ENCODE measurements around the gene CLDN3. TPM values are rescaled to one million over a fixed set of nuclear protein-coding genes. Genes with fewer than 3 reads are reported as not detected.

CLDN3 gene
- not detected in 2 replicates for total RNA-seq

GRCh38 chr7:73770002-73770859 is at the start of gene CLDN3:
TSS of gene CLDN3 (minus strand) at chr7:73770270. CDS start at chr7:73770049, 221 bp downstream.

GRCh38 chr7:73738612-73739386 is 31.3 kb downstream of the CLDN3 start, which contains the start of gene ABHD11:
TSS of gene ABHD11 (minus strand) at chr7:73738802. CDS start at chr7:73738770, 32 bp downstream.

Other genes starting within 250 kb of the CLDN3 start
- 72.1 and 93.0 TPM in 2 replicates for gene BAZ1B, start 248.0 kb downstream of the CLDN3 start, total RNA-seq
- 20.6 and 26.0 TPM in 2 replicates for gene BCL7B, start 212.6 kb downstream of the CLDN3 start, total RNA-seq
- 80.7 and 93.0 TPM in 2 replicates for gene TBL2, start 191.7 kb downstream of the CLDN3 start, total RNA-seq
- 0.14 and 0.34 TPM in 2 replicates for gene MLXIPL, start 145.7 kb downstream of the CLDN3 start, total RNA-seq
- gene VPS37D, start 102.4 kb downstream of the CLDN3 start, total RNA-seq, result 1.0 and 1.3 TPM in 2 replicates
- gene DNAJC30, start 86.8 kb downstream of the CLDN3 start, total RNA-seq, result 1.0 and 1.6 TPM in 2 replicates
- 43.3 and 81.0 TPM in 2 replicates for gene BUD23, start 86.7 kb downstream of the CLDN3 start, total RNA-seq
- 8.2 and 18.2 TPM in 2 replicates for gene STX1A, start 50.6 kb downstream of the CLDN3 start, total RNA-seq
- 5.1 and 9.8 TPM in 2 replicates for gene ABHD11, start 31.5 kb downstream of the CLDN3 start, total RNA-seq
- gene CLDN4, start 60.7 kb upstream of the CLDN3 start, total RNA-seq, result 44.1 and 64.8 TPM in 2 replicates
- gene METTL27, start 72.2 kb upstream of the CLDN3 start, total RNA-seq, result 3.1 and 4.4 TPM in 2 replicates
- gene TMEM270, start 90.9 kb upstream of the CLDN3 start, total RNA-seq, result not detected in 2 replicates

All from nasal cavity respiratory epithelium epithelial cell of viscerocranial mucosa (primary cell).